GM23338 (cell line): Measurements from ENCODE around the gene ZNF488. TPM values are rescaled to one million over a fixed set of nuclear protein-coding genes. Genes with fewer than 3 reads are reported as not detected.

Experiments used
- ATAC-seq: fragments of 200-7000 bp; cut with Tn5 transposase; 3 replicates; pipeline ENCODE4 v1.9.1; 2020
- DNase-seq: peaks from one replicate; pipeline ENCODE4 v3.0.0-alpha.2; 2015; ENCODE audit warnings: low spot score
- H2AFZ ChIP-seq: fragments of 200-600 bp; sonication (generic); 2 replicates; pipeline ENCODE4 v1.8.0; 2016; ENCODE audit warnings: antibody characterized with exemption, mild to moderate bottlenecking, moderate library complexity
- H3F3A ChIP-seq: fragments of 200-600 bp; sonication (generic); replicated peaks from 2 replicates; pipeline ENCODE4 v1.8.0; 2017; ENCODE audit warnings: antibody characterized with exemption, mixed run types, low read depth
- H3K27ac ChIP-seq: fragments of 200-600 bp; sonication (generic); 2 replicates; pipeline ENCODE4 v1.6.1; 2016; ENCODE audit warnings: low read depth
- H3K27me3 ChIP-seq: fragments of 200-600 bp; sonication (generic); 2 replicates; pipeline ENCODE4 v1.8.0; 2016; ENCODE audit warnings: mild to moderate bottlenecking, mixed run types, moderate library complexity; ENCODE audit not compliant: insufficient read depth
- H3K36me3 ChIP-seq: fragments of 200-600 bp; sonication (generic); 2 replicates; pipeline ENCODE4 v1.8.0; 2016; ENCODE audit warnings: mild to moderate bottlenecking; ENCODE audit not compliant: insufficient read depth
- H3K4me1 ChIP-seq: fragments of 200-600 bp; sonication (generic); 2 replicates; pipeline ENCODE4 v1.8.0; 2016; ENCODE audit warnings: mild to moderate bottlenecking, moderate library complexity; ENCODE audit not compliant: insufficient read depth
- H3K4me2 ChIP-seq: fragments of 200-600 bp; sonication (generic); 2 replicates; pipeline ENCODE4 v1.7.1; 2017; ENCODE audit warnings: mixed run types
- H3K4me3 ChIP-seq: fragments of 200-600 bp; sonication (generic); 2 replicates; pipeline ENCODE4 v1.6.1; 2016; ENCODE audit warnings: mixed run types
- H3K79me2 ChIP-seq: fragments of 200-600 bp; sonication (generic); replicated peaks from 2 replicates; pipeline ENCODE4 v1.8.0; 2017; ENCODE audit warnings: mild to moderate bottlenecking; ENCODE audit not compliant: insufficient read depth
- H3K9me2 ChIP-seq: fragments of 200-600 bp; sonication (generic); 2 replicates; pipeline ENCODE4 v1.8.0; 2017; ENCODE audit not compliant: insufficient read depth
- H4K20me1 ChIP-seq: fragments of 200-600 bp; sonication (generic); replicated peaks from 2 replicates; pipeline ENCODE4 v1.8.0; 2017; ENCODE audit warnings: mild to moderate bottlenecking; ENCODE audit not compliant: insufficient read depth
- H3K27ac Mint-ChIP-seq: 2 replicates; pipeline ENCODE4 v1.8.0; 2020; ENCODE audit warnings: inconsistent platforms, mild to moderate bottlenecking, moderate library complexity, mixed read lengths
- H3K27me3 Mint-ChIP-seq: 3 replicates; pipeline ENCODE4 v1.8.0; 2022; ENCODE audit warnings: low read depth, mild to moderate bottlenecking, moderate library complexity, mixed read lengths, inconsistent platforms; ENCODE audit not compliant: insufficient read depth, poor library complexity
- H3K36me3 Mint-ChIP-seq: 3 replicates; pipeline ENCODE4 v1.8.0; 2021; ENCODE audit warnings: low read depth, mild to moderate bottlenecking, inconsistent platforms, moderate library complexity, mixed read lengths
- H3K4me1 Mint-ChIP-seq: 3 replicates; pipeline ENCODE4 v1.8.0; 2020; ENCODE audit warnings: mild to moderate bottlenecking, inconsistent platforms, mixed read lengths
- H3K4me3 Mint-ChIP-seq: 3 replicates; pipeline ENCODE4 v1.8.0; 2021; ENCODE audit warnings: moderate library complexity, mild to moderate bottlenecking, inconsistent platforms, mixed read lengths
- H3K9me3 Mint-ChIP-seq: 3 replicates; pipeline ENCODE4 v1.8.0; 2020; ENCODE audit warnings: moderate library complexity, mild to moderate bottlenecking, inconsistent platforms, mixed read lengths
- ZNF114 ChIP-seq: fragments of 250-450 bp; sonication (Bioruptor Pico); IDR thresholded peaks from 2 replicates; pipeline ENCODE4 v1.5.0; 2020; ENCODE audit warnings: mild to moderate bottlenecking, moderate library complexity
- ZNF462 ChIP-seq: fragments of 250-450 bp; sonication (Bioruptor Pico); IDR thresholded peaks from 2 replicates; pipeline ENCODE4 v1.5.0; 2020; ENCODE audit warnings: mild to moderate bottlenecking, moderate library complexity
- polyA plus RNA-seq: library from polyadenylated mRNA; unstranded; fragments of >200 nt; fragmentation: Nextera tagmentation; extraction: Ambion mirVana; gene quantifications from 2 replicates; pipeline ENCODE4 v1.2.1, GENCODE V29; 2016
- total RNA-seq: library from RNA; depleted of rRNA; stranded (reverse); fragments of >200 nt; shearing (Covaris generic); gene quantifications from 2 replicates; pipeline ENCODE4 v1.2.3, GENCODE V29; 2014

The ZNF488 gene
- total and polyA plus RNA-seq, 2 experiments from 2014 or later, result 2.5 to 5.2 TPM

- H3K27me3 Mint-ChIP-seq, result peaks cover 6% of the 10 kb centered on the region
- Histone ChIP-seq H3K27me3 (no peaks in the 10 kb centered on the region), H3K4me3 (no peak overlapping the region), H3K27ac (no peak overlapping the region), H3K9me2 (no peaks in the 10 kb centered on the region), H4K20me1 (no peaks in the 10 kb centered on the region), H3F3A (no peaks in the 10 kb centered on the region), H3K4me1 (peaks cover 7% of the 10 kb centered on the region), H3K79me2 (no peaks in the 10 kb centered on the region), H2AFZ (no peak overlapping the region), H3K4me2 (no peak overlapping the region), H3K36me3 (no peaks in the 10 kb centered on the region)
- TF ChIP-seq ZNF462, result no peak
- no peak for DNase-seq
- H3K4me3 Mint-ChIP-seq, result no peak overlapping the region
- ATAC-seq, result no peak
- H3K4me1 Mint-ChIP-seq, result peaks cover 28% of the 10 kb centered on the region
- no peak overlapping the region for H3K27ac Mint-ChIP-seq
- no peaks in the 10 kb centered on the region for H3K9me3 Mint-ChIP-seq
- no peaks in the 10 kb centered on the region for H3K36me3 Mint-ChIP-seq
Observed at GRCh38 chr10:47367646-47368045, 16.4 kb downstream of the ZNF488 start.

DNA sequence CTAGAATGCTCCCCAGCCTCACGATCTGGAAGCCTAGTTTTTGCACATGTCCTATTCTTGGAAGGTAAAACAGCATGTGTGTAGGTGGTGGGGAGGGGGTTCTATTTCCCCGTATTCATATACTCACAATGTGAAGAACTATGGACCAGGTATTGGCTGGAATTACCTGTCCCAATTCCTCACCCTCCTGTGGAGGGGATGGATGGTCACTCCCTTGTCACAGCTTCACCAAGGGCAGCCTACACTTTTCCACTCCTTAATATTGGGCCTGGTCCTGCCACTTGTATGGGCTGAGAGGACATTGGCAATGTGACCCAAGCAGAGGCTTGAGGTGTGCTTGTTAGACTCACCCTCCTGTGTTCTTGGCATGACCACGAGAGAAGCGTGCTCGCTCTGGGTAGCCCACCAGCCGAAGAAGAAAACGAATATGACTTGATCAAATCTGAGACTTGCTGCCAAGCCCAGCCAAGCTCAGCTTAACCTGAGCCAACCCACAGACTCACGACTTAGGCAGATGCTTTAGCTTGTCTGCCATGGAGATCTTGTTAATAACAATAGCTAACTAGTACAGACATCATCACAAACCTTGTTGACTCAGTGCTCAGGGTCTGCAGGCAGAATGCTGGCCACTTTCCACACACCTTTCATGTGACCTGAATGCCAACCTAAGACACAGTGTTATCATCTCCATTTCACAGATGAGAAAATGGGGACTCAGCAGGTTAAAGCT is 17.2 kb downstream of the ZNF488 start:
- DNase-seq (no peak), ATAC-seq (no peak)
- no peaks in the 10 kb centered on the region for H3F3A ChIP-seq
- Mint-ChIP-seq H3K9me3 (no peaks in the 10 kb centered on the region), H3K4me1 (peaks cover 20% of the 10 kb centered on the region), H3K27me3 (peaks cover 6% of the 10 kb centered on the region), H3K36me3 (no peaks in the 10 kb centered on the region), H3K27ac (peak overlapping the region; percentile 32; the same call in 1 of the 2 replicates), H3K4me3 (no peak overlapping the region)
- H3K27me3 ChIP-seq, result no peaks in the 10 kb centered on the region
- H3K79me2 ChIP-seq, result no peaks in the 10 kb centered on the region
- H3K36me3 ChIP-seq, result no peaks in the 10 kb centered on the region
- H3K4me1 ChIP-seq, result peaks cover 3% of the 10 kb centered on the region; the same call in 1 of the 2 replicates
- H3K4me2 ChIP-seq, result no peak overlapping the region
- no peak overlapping the region for H3K4me3 ChIP-seq
- no peak overlapping the region for H2AFZ ChIP-seq
- H4K20me1 ChIP-seq, result no peaks in the 10 kb centered on the region
- H3K9me2 ChIP-seq, result no peaks in the 10 kb centered on the region
- no peak overlapping the region for H3K27ac ChIP-seq
- no peak for TF ChIP-seq ZNF114 (CRISPR knock-in tag)
- TF ChIP-seq ZNF462, result no peak
